ENCODE results near the gene ACOT9. TPM values are rescaled to one million over a fixed set of nuclear protein-coding genes. Genes with fewer than 3 reads are reported as not detected.

Gene ACOT9
- 26.3 TPM for polyA plus RNA-seq
- long read RNA-seq, donor 1, partial matches to known transcripts: 0 of 6 reads
- long read RNA-seq, donor 1, other reads (novel, unspliced or antisense): 0 of 6 reads
- long read RNA-seq, donor 2, partial matches to known transcripts: 0 of 7 reads
- long read RNA-seq, donor 2, other reads (novel, unspliced or antisense): 0 of 7 reads
- long read RNA-seq, donor 3, transcript ACOT9-204 (16 exons, 3,117 nt): major isoform, 6 of 10 reads
- long read RNA-seq, donor 3, partial matches to known transcripts: 0 of 10 reads
- long read RNA-seq, donor 3, other reads (novel, unspliced or antisense): 0 of 10 reads
- long read RNA-seq, donor 4: 0 reads
- long read RNA-seq, donor 5, partial matches to known transcripts: 0 of 4 reads
- long read RNA-seq, donor 5, other reads (novel, unspliced or antisense): 0 of 4 reads
- long read RNA-seq, donor 6, partial matches to known transcripts: 0 of 5 reads
- long read RNA-seq, donor 6, other reads (novel, unspliced or antisense): 0 of 5 reads
- long read RNA-seq, donor 7, partial matches to known transcripts: 0 of 7 reads
- long read RNA-seq, donor 7, other reads (novel, unspliced or antisense): 0 of 7 reads
- long read RNA-seq, donor 8, transcript ACOT9-201 (15 exons, 1,675 nt): major isoform, 8 of 1,530 reads
- long read RNA-seq, donor 8, partial matches to known transcripts: 1,460 of 1,530 reads
- long read RNA-seq, donor 8, other reads (novel, unspliced or antisense): 59 of 1,530 reads
- long read RNA-seq, donor 9, partial matches to known transcripts: 477 of 1,017 reads
- long read RNA-seq, donor 9, other reads (novel, unspliced or antisense): 536 of 1,017 reads
- long read RNA-seq, donor 10, transcript ACOT9-201 (15 exons, 1,675 nt): major isoform, 6 of 996 reads
- long read RNA-seq, donor 10, partial matches to known transcripts: 930 of 996 reads
- long read RNA-seq, donor 10, other reads (novel, unspliced or antisense): 56 of 996 reads
- long read RNA-seq, donor 11, partial matches to known transcripts: 720 of 746 reads
- long read RNA-seq, donor 11, other reads (novel, unspliced or antisense): 21 of 746 reads

- Histone ChIP-seq H3K4me1 (ENCODE audit: control insufficient read depth, insufficient read depth, low read length) (no peaks in the 10 kb centered on the region), H3K4me3 (ENCODE audit: low read length) (peak within 1 kb of the TSS; percentile 92), H3K9me3 (ENCODE audit: control insufficient read depth, low read depth, low read length) (no peaks in the 10 kb centered on the region), H3K27me3 (ENCODE audit: control insufficient read depth, insufficient read depth, low read length) (no peaks in the 10 kb centered on the region), H3K27ac (ENCODE audit: low read length) (peak within 1 kb of the TSS; percentile 92), H3K36me3 (ENCODE audit: control insufficient read depth, insufficient read depth, low read length) (no peaks in the 10 kb centered on the region)
- WGBS (ENCODE audit: insufficient coverage, low lambda C conversion rate): no CpG with 5 or more reads among the region's 73 CpGs
- peak; percentile 89 to 93 for DNase-seq
These were observed at the start of gene ACOT9 for GRCh38 chrX:23742697-23743622. TSS of gene ACOT9 (minus strand) at chrX:23743276. CDS start at chrX:23743144, 132 bp downstream.

GRCh38 chrX:23790155-23790497 lies 47.0 kb upstream of the ACOT9 start:
- no CpG with 5 or more reads among the region's 11 CpGs for WGBS (ENCODE audit: insufficient coverage, low lambda C conversion rate)
- peak overlapping the region; percentile 95 for H3K27ac ChIP-seq (ENCODE audit: low read length)
- peaks cover 7% of the 10 kb centered on the region for H3K36me3 ChIP-seq (ENCODE audit: control insufficient read depth, insufficient read depth, low read length)
- no peaks in the 10 kb centered on the region for H3K9me3 ChIP-seq (ENCODE audit: control insufficient read depth, low read depth, low read length)
- peaks cover 2% of the 10 kb centered on the region for H3K4me1 ChIP-seq (ENCODE audit: control insufficient read depth, insufficient read depth, low read length)
- DNase-seq: peak in 1 of 2 donors; percentile 67
- H3K4me3 ChIP-seq (ENCODE audit: low read length): no peak overlapping the region
- no peaks in the 10 kb centered on the region for H3K27me3 ChIP-seq (ENCODE audit: control insufficient read depth, insufficient read depth, low read length)

- Histone ChIP-seq H3K27ac (ENCODE audit: low read length) (peak overlapping the region; percentile 95), H3K9me3 (ENCODE audit: control insufficient read depth, low read depth, low read length) (no peaks in the 10 kb centered on the region), H3K4me3 (ENCODE audit: low read length) (no peak overlapping the region), H3K36me3 (ENCODE audit: control insufficient read depth, insufficient read depth, low read length) (peaks cover 11% of the 10 kb centered on the region), H3K4me1 (ENCODE audit: control insufficient read depth, insufficient read depth, low read length) (peaks cover 2% of the 10 kb centered on the region), H3K27me3 (ENCODE audit: control insufficient read depth, insufficient read depth, low read length) (no peaks in the 10 kb centered on the region)
- whole genome bisulfite sequencing (ENCODE audit: insufficient coverage, low lambda C conversion rate): no CpG with 5 or more reads among the region's 8 CpGs
- no peak for DNase-seq
These were observed 46.5 kb upstream of the ACOT9 start for GRCh38 chrX:23789386-23790154.

GRCh38 chrX:23788946-23789345 lies 45.9 kb upstream of the ACOT9 start:
- Histone ChIP-seq H3K27me3 (ENCODE audit: control insufficient read depth, insufficient read depth, low read length) (no peaks in the 10 kb centered on the region), H3K4me3 (ENCODE audit: low read length) (no peak overlapping the region), H3K27ac (ENCODE audit: low read length) (peak overlapping the region; percentile 43), H3K9me3 (ENCODE audit: control insufficient read depth, low read depth, low read length) (no peaks in the 10 kb centered on the region), H3K36me3 (ENCODE audit: control insufficient read depth, insufficient read depth, low read length) (peaks cover 11% of the 10 kb centered on the region), H3K4me1 (ENCODE audit: control insufficient read depth, insufficient read depth, low read length) (peaks cover 2% of the 10 kb centered on the region)
- DNase-seq: no peak
- WGBS (ENCODE audit: insufficient coverage, low lambda C conversion rate): no CpG with 5 or more reads among the region's 4 CpGs

- no peaks in the 10 kb centered on the region for H3K9me3 ChIP-seq (ENCODE audit: control insufficient read depth, low read depth, low read length)
- peak in 1 of 2 donors; percentile 38 for DNase-seq
- H3K4me1 ChIP-seq (ENCODE audit: control insufficient read depth, insufficient read depth, low read length): peaks cover 2% of the 10 kb centered on the region
- no peaks in the 10 kb centered on the region for H3K27me3 ChIP-seq (ENCODE audit: control insufficient read depth, insufficient read depth, low read length)
- peak overlapping the region; percentile 43 for H3K27ac ChIP-seq (ENCODE audit: low read length)
- H3K36me3 ChIP-seq (ENCODE audit: control insufficient read depth, insufficient read depth, low read length): peaks cover 11% of the 10 kb centered on the region
- H3K4me3 ChIP-seq (ENCODE audit: low read length): no peak overlapping the region
These were observed 45.4 kb upstream of the ACOT9 start for GRCh38 chrX:23788521-23788920.

GRCh38 chrX:23787745-23788118 lies 44.7 kb upstream of the ACOT9 start:
- Histone ChIP-seq H3K9me3 (ENCODE audit: control insufficient read depth, low read depth, low read length) (no peaks in the 10 kb centered on the region), H3K36me3 (ENCODE audit: control insufficient read depth, insufficient read depth, low read length) (peaks cover 11% of the 10 kb centered on the region), H3K4me1 (ENCODE audit: control insufficient read depth, insufficient read depth, low read length) (peaks cover 2% of the 10 kb centered on the region), H3K27me3 (ENCODE audit: control insufficient read depth, insufficient read depth, low read length) (no peaks in the 10 kb centered on the region), H3K27ac (ENCODE audit: low read length) (peak overlapping the region; percentile 43), H3K4me3 (ENCODE audit: low read length) (no peak overlapping the region)
- DNase-seq: no peak
- WGBS (ENCODE audit: insufficient coverage, low lambda C conversion rate): no CpG with 5 or more reads among the region's 2 CpGs

- peak overlapping the region; percentile 73 for H3K4me3 ChIP-seq (ENCODE audit: low read length)
- WGBS (ENCODE audit: insufficient coverage, low lambda C conversion rate): no CpG with 5 or more reads among the region's 11 CpGs
- no peaks in the 10 kb centered on the region for H3K27me3 ChIP-seq (ENCODE audit: control insufficient read depth, insufficient read depth, low read length)
These were observed 43.3 kb upstream of the ACOT9 start for GRCh38 chrX:23786268-23786815.

GRCh38 chrX:23785580-23785979 lies 42.5 kb upstream of the ACOT9 start:
- H3K4me3 ChIP-seq (ENCODE audit: low read length): peak overlapping the region; percentile 73
- peak overlapping the region; percentile 88 for H3K27ac ChIP-seq (ENCODE audit: low read length)
- DNase-seq: peak in 1 of 2 donors; percentile 13
- H3K4me1 ChIP-seq (ENCODE audit: control insufficient read depth, insufficient read depth, low read length): peaks cover 8% of the 10 kb centered on the region
- H3K9me3 ChIP-seq (ENCODE audit: control insufficient read depth, low read depth, low read length): no peaks in the 10 kb centered on the region
- peaks cover 11% of the 10 kb centered on the region for H3K36me3 ChIP-seq (ENCODE audit: control insufficient read depth, insufficient read depth, low read length)
- no CpG with 5 or more reads among the region's 2 CpGs for WGBS (ENCODE audit: insufficient coverage, low lambda C conversion rate)
- no peaks in the 10 kb centered on the region for H3K27me3 ChIP-seq (ENCODE audit: control insufficient read depth, insufficient read depth, low read length)

More at GRCh38 chrX:23786268-23786815, 43.3 kb upstream of the ACOT9 start:
- peaks cover 11% of the 10 kb centered on the region for H3K36me3 ChIP-seq (ENCODE audit: control insufficient read depth, insufficient read depth, low read length)
- peak overlapping the region; percentile 88 for H3K27ac ChIP-seq (ENCODE audit: low read length)
- no peaks in the 10 kb centered on the region for H3K9me3 ChIP-seq (ENCODE audit: control insufficient read depth, low read depth, low read length)
- no peak for DNase-seq
- peaks cover 8% of the 10 kb centered on the region for H3K4me1 ChIP-seq (ENCODE audit: control insufficient read depth, insufficient read depth, low read length)

Data from large intestine (tissue), 12 donors.